HG03060 (cell line): ENCODE results near the gene IL12A.

Experiments
- ATAC-seq: cut with Tn5 transposase; IDR thresholded peaks from one replicate; pipeline ENCODE4 v1.9.1; 2021; ENCODE audit warnings: low read depth, moderate number of reproducible peaks; ENCODE audit not compliant: unreplicated experiment

IL12A gene

GRCh38 chr3:159989973-159990846 is 1.6 kb downstream of the IL12A start:
- ATAC-seq = no peak

GRCh38 chr3:159991591-159991990 is 3.0 kb downstream of the IL12A start:
- ATAC-seq = no peak

GRCh38 chr3:159992589-159992988 is 4.0 kb downstream of the IL12A start:
- ATAC-seq = no peak

GRCh38 chr3:159994182-159994581 is 5.5 kb downstream of the IL12A start:
- ATAC-seq = no peak

GRCh38 chr3:159995091-159995490 is 6.5 kb downstream of the IL12A start:
- no peak for ATAC-seq

- ATAC-seq = no peak
Observed at GRCh38 chr3:159996018-159996417, 7.4 kb downstream of the IL12A start.

GRCh38 chr3:159996959-159997358 is 8.3 kb downstream of the IL12A start:
- ATAC-seq = no peak

GRCh38 chr3:160001148-160001760 is 12.6 kb downstream of the IL12A start:
- ATAC-seq = no peak

GRCh38 chr3:160001850-160002623 is 13.4 kb downstream of the IL12A start:
- ATAC-seq = no peak

GRCh38 chr3:160003520-160004128 is 15.0 kb downstream of the IL12A start:
- peak; percentile 77 for ATAC-seq

- no peak for ATAC-seq
Observed at GRCh38 chr3:160005004-160005403, 16.4 kb downstream of the IL12A start.

GRCh38 chr3:160006282-160007163 is 17.9 kb downstream of the IL12A start:
- no peak for ATAC-seq

- no peak for ATAC-seq
Observed at GRCh38 chr3:160008961-160009360, 20.3 kb downstream of the IL12A start.

- ATAC-seq = no peak
Observed at GRCh38 chr3:160009525-160009924, 20.9 kb downstream of the IL12A start.

- peak; percentile 51 for ATAC-seq
Observed at GRCh38 chr3:160010578-160010977, 21.9 kb downstream of the IL12A start.

GRCh38 chr3:160012108-160012507 is 23.5 kb downstream of the IL12A start:
- ATAC-seq = peak; percentile 77

- no peak for ATAC-seq
Observed at GRCh38 chr3:160016972-160017371, 28.3 kb downstream of the IL12A start.

- no peak for ATAC-seq
Observed at GRCh38 chr3:160018959-160019358, 30.3 kb downstream of the IL12A start.

GRCh38 chr3:160020057-160020711 is 31.5 kb downstream of the IL12A start:
- no peak for ATAC-seq
